ENCODE results near the gene CLEC10A. TPM values are rescaled to one million over a fixed set of nuclear protein-coding genes. Genes with fewer than 3 reads are reported as not detected.

Gene CLEC10A
- total RNA-seq, 1 donor from 2014 or later: 2.9 TPM

GRCh38 chr17:7025245-7025644 lies 54.8 kb downstream of the CLEC10A start:
- TF ChIP-seq, protein P1, sequence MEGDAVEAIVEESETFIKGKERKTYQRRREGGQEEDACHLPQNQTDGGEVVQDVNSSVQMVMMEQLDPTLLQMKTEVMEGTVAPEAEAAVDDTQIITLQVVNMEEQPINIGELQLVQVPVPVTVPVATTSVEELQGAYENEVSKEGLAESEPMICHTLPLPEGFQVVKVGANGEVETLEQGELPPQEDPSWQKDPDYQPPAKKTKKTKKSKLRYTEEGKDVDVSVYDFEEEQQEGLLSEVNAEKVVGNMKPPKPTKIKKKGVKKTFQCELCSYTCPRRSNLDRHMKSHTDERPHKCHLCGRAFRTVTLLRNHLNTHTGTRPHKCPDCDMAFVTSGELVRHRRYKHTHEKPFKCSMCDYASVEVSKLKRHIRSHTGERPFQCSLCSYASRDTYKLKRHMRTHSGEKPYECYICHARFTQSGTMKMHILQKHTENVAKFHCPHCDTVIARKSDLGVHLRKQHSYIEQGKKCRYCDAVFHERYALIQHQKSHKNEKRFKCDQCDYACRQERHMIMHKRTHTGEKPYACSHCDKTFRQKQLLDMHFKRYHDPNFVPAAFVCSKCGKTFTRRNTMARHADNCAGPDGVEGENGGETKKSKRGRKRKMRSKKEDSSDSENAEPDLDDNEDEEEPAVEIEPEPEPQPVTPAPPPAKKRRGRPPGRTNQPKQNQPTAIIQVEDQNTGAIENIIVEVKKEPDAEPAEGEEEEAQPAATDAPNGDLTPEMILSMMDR (IDR thresholded peaks at IDR 0.05; ENCODE audit: borderline replicate concordance): no peak
- H3K4me3 ChIP-seq: peak overlapping the region; percentile 68
- DNase-seq: no peak
- peaks cover 4% of the 10 kb centered on the region for H3K36me3 ChIP-seq
- peak overlapping the region; percentile 82 for H3K27ac ChIP-seq (replicated peaks)
- peaks cover 90% of the 10 kb centered on the region for H3K4me1 ChIP-seq
- no peaks in the 10 kb centered on the region for H3K9me3 ChIP-seq (replicated peaks)
- intact Hi-C loops (cut with micrococcal nuclease): no loop called here
- H3K27me3 ChIP-seq (ENCODE audit: low read depth): peaks cover 20% of the 10 kb centered on the region

Other genes starting within 250 kb of the CLEC10A start
- not detected for gene TEKT1, start 248.5 kb downstream of the CLEC10A start, total RNA-seq
- not detected for gene ALOX12, start 84.2 kb downstream of the CLEC10A start, total RNA-seq
- gene RNASEK, start 67.6 kb downstream of the CLEC10A start, total RNA-seq: 174 TPM
- gene BCL6B, start 57.2 kb downstream of the CLEC10A start, total RNA-seq: 13.7 TPM
- 1.4 TPM for gene SLC16A13, start 44.2 kb downstream of the CLEC10A start, total RNA-seq
- 0.38 TPM for gene SLC16A11, start 36.2 kb downstream of the CLEC10A start, total RNA-seq
- 0.22 TPM for gene ASGR2, start 34.6 kb upstream of the CLEC10A start, total RNA-seq
- 0.14 TPM for gene ASGR1, start 99.1 kb upstream of the CLEC10A start, total RNA-seq
- 14.0 TPM for gene DLG4, start 139.6 kb upstream of the CLEC10A start, total RNA-seq
- 1,845 TPM for gene ACADVL, start 139.7 kb upstream of the CLEC10A start, total RNA-seq
- 19.8 TPM for gene DVL2, start 154.3 kb upstream of the CLEC10A start, total RNA-seq
- gene PHF23, start 159.2 kb upstream of the CLEC10A start, total RNA-seq: 22.0 TPM
- 394 TPM for gene GABARAP, start 162.2 kb upstream of the CLEC10A start, total RNA-seq
- gene CTDNEP1, start 171.5 kb upstream of the CLEC10A start, total RNA-seq: 105 TPM
- 62.5 TPM for gene ELP5, start 172.0 kb upstream of the CLEC10A start, total RNA-seq
- 1.6 TPM for gene CLDN7, start 182.2 kb upstream of the CLEC10A start, total RNA-seq
- 146 TPM for gene SLC2A4, start 201.5 kb upstream of the CLEC10A start, total RNA-seq
- gene YBX2, start 214.4 kb upstream of the CLEC10A start, total RNA-seq: 0.77 TPM
- 250 TPM for gene EIF5A, start 227.4 kb upstream of the CLEC10A start, total RNA-seq
- gene GPS2, start 235.1 kb upstream of the CLEC10A start, total RNA-seq: 66.1 TPM
- 31.9 TPM for gene NEURL4, start 249.1 kb upstream of the CLEC10A start, total RNA-seq